ENCODE data around the gene JUND.

DNA sequence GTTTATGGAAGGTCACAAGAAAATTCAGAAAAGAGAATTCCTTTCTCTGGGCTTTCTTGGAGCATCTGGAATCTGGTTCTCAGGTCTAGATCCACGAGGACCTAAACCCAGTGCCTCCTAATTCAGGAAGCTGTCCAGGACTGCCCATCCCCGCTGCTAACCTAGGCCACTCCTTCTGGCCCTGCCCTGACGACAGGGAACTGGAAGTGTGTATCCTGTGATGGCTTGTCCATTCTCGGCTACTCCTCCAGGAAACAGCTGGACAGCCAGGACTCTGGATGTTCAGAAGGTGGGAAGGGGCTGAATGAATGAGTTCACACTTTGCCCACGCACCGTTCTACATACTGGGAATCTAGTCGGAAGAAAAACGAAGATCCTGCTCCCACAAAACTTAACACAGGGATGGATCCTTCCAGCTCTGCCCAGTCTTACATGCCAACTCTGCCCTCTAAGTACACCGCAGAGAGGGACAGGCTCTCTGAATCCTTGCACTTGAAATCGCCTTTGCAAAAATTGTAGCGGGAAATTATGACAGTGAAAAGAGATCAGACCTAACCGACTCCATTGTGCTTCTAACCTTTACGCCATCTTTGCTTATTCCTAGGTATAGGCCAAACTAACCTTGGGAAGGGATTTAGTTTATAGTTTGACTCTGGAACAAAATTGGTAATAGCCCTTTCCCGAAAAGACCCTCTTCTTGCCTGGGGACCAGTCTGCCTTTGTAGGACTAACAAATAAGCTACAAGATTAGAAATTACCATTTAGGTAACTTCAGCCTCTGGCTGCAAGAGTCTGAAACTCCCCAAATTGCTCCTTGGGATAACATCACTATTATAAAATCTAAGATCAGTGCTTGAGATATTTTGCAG is 39.7 kb upstream of the JUND start:
- TF ChIP-seq, protein P1, sequence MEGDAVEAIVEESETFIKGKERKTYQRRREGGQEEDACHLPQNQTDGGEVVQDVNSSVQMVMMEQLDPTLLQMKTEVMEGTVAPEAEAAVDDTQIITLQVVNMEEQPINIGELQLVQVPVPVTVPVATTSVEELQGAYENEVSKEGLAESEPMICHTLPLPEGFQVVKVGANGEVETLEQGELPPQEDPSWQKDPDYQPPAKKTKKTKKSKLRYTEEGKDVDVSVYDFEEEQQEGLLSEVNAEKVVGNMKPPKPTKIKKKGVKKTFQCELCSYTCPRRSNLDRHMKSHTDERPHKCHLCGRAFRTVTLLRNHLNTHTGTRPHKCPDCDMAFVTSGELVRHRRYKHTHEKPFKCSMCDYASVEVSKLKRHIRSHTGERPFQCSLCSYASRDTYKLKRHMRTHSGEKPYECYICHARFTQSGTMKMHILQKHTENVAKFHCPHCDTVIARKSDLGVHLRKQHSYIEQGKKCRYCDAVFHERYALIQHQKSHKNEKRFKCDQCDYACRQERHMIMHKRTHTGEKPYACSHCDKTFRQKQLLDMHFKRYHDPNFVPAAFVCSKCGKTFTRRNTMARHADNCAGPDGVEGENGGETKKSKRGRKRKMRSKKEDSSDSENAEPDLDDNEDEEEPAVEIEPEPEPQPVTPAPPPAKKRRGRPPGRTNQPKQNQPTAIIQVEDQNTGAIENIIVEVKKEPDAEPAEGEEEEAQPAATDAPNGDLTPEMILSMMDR (conservative IDR thresholded peaks at IDR 0.05 in 1 of 2, IDR thresholded peaks at IDR 0.05 in 1 of 2; ENCODE audit: extremely low read depth in 1 of 2, insufficient read depth in 1 of 2, low read depth in 1 of 2, low read length in 2 of 2) = no peak
- no peak for TF ChIP-seq EZH2 (IDR thresholded peaks at IDR 0.05; ENCODE audit: borderline replicate concordance, low read length)
